ENCODE measurements around the gene TMEM50A.
"Not testable (repeated sequence)": the region's sequence is repeated elsewhere in the genome, so short reads cannot be mapped to it uniquely, and the experiment has no call there.

TMEM50A gene

GRCh38 chr1:25336922-25337354 is 1.2 kb upstream of the TMEM50A start:
- DNase-seq (ENCODE audit: low spot score): not testable (repeated sequence)

- DNase-seq (ENCODE audit: low spot score): not testable (repeated sequence)
Measured at GRCh38 chr1:25337483-25338187, 499 bp upstream of the TMEM50A start.

GRCh38 chr1:25338986-25339385 is 852 bp downstream of the TMEM50A start:
- no peak for DNase-seq (ENCODE audit: low spot score)

GRCh38 chr1:25341746-25342145 is 3.6 kb downstream of the TMEM50A start:
- no peak for DNase-seq (ENCODE audit: low spot score)

- no peak for DNase-seq (ENCODE audit: low spot score)
Measured at GRCh38 chr1:25342846-25343245, 4.7 kb downstream of the TMEM50A start.

- no peak for DNase-seq (ENCODE audit: low spot score)
Measured at GRCh38 chr1:25343872-25344271, 5.7 kb downstream of the TMEM50A start.

- DNase-seq (ENCODE audit: low spot score): no peak
Measured at GRCh38 chr1:25347556-25347955, 9.4 kb downstream of the TMEM50A start.

- no peak for DNase-seq (ENCODE audit: low spot score)
Measured at GRCh38 chr1:25349606-25350005, 11.5 kb downstream of the TMEM50A start.

- no peak for DNase-seq (ENCODE audit: low spot score)
Measured at GRCh38 chr1:25355841-25356395, 17.8 kb downstream of the TMEM50A start.

- no peak for DNase-seq (ENCODE audit: low spot score)
Measured at GRCh38 chr1:25356441-25356840, 18.3 kb downstream of the TMEM50A start.

- DNase-seq (ENCODE audit: low spot score): no peak
Measured at GRCh38 chr1:25356848-25357247, 18.7 kb downstream of the TMEM50A start.

- DNase-seq (ENCODE audit: low spot score): no peak
Measured at GRCh38 chr1:25360596-25361581, 22.8 kb downstream of the TMEM50A start.

GRCh38 chr1:25361901-25362300 is 23.8 kb downstream of the TMEM50A start:
- DNase-seq (ENCODE audit: low spot score): no peak

GRCh38 chr1:25362634-25363559 is 24.8 kb downstream of the TMEM50A start:
- not testable (repeated sequence) for DNase-seq (ENCODE audit: low spot score)

GRCh38 chr1:25369241-25369640 is 31.1 kb downstream of the TMEM50A start:
- no peak for DNase-seq (ENCODE audit: low spot score)

GRCh38 chr1:25369691-25370271 is 31.6 kb downstream of the TMEM50A start:
- DNase-seq (ENCODE audit: low spot score): not testable (repeated sequence)

- not testable (repeated sequence) for DNase-seq (ENCODE audit: low spot score)
Measured at GRCh38 chr1:25371757-25372156, 33.6 kb downstream of the TMEM50A start.

- not testable (repeated sequence) for DNase-seq (ENCODE audit: low spot score)
Measured at GRCh38 chr1:25378367-25378766, 40.2 kb downstream of the TMEM50A start.

- not testable (repeated sequence) for DNase-seq (ENCODE audit: low spot score)
Measured at GRCh38 chr1:25382543-25382942, 44.4 kb downstream of the TMEM50A start.

- DNase-seq (ENCODE audit: low spot score): not testable (repeated sequence)
Measured at GRCh38 chr1:25383090-25383489, 45.0 kb downstream of the TMEM50A start.

- not testable (repeated sequence) for DNase-seq (ENCODE audit: low spot score)
Measured at GRCh38 chr1:25383875-25384274, 45.7 kb downstream of the TMEM50A start.
